KMS-11 (cell line): ENCODE results near the gene ATCAY.
"Not testable (repeated sequence)": the region's sequence is repeated elsewhere in the genome, so short reads cannot be mapped to it uniquely, and the experiment has no call there.

Source experiments
- H2AFZ ChIP-seq: fragments of 200-600 bp; sonication (generic); 2 replicates; pipeline ENCODE4 v1.6.1; 2016; ENCODE audit warnings: antibody characterized with exemption, mixed run types, low read depth
- H3K27ac ChIP-seq: fragments of 200-600 bp; sonication (generic); 2 replicates; pipeline ENCODE4 v1.6.1; 2016; ENCODE audit warnings: mild to moderate bottlenecking, mixed run types
- H3K27me3 ChIP-seq: fragments of 200-600 bp; sonication (generic); 2 replicates; pipeline ENCODE4 v1.6.1; 2017; ENCODE audit warnings: mild to moderate bottlenecking, low read depth, mixed run types, moderate library complexity; ENCODE audit not compliant: insufficient read depth
- H3K36me3 ChIP-seq: fragments of 200-600 bp; sonication (generic); 2 replicates; pipeline ENCODE4 v1.6.1; 2017; ENCODE audit warnings: mild to moderate bottlenecking, mixed run types; ENCODE audit not compliant: insufficient read depth
- H3K4me1 ChIP-seq: fragments of 200-600 bp; sonication (generic); 2 replicates; pipeline ENCODE4 v1.6.1; 2016; ENCODE audit warnings: mild to moderate bottlenecking, low read depth, mixed run types; ENCODE audit not compliant: poor library complexity, severe bottlenecking
- H3K4me2 ChIP-seq: fragments of 200-600 bp; sonication (generic); 2 replicates; pipeline ENCODE4 v1.7.0; 2016; ENCODE audit warnings: mild to moderate bottlenecking, mixed run types
- H3K4me3 ChIP-seq: fragments of 200-600 bp; sonication (generic); IDR thresholded peaks from 2 replicates; pipeline ENCODE4 v1.6.1; 2017; ENCODE audit warnings: low read depth, low read length, mixed read lengths; ENCODE audit not compliant: insufficient read depth
- H3K79me2 ChIP-seq: fragments of 200-600 bp; sonication (generic); 2 replicates; pipeline ENCODE4 v1.6.1; 2016; ENCODE audit warnings: low read depth, mixed run types; ENCODE audit not compliant: insufficient read depth
- H3K9ac ChIP-seq: fragments of 200-600 bp; sonication (generic); 2 replicates; pipeline ENCODE4 v1.6.1; 2016; ENCODE audit warnings: mild to moderate bottlenecking, mixed run types
- H4K20me1 ChIP-seq: fragments of 200-600 bp; sonication (generic); 2 replicates; pipeline ENCODE4 v1.6.1; 2016; ENCODE audit warnings: mild to moderate bottlenecking, mixed run types; ENCODE audit not compliant: insufficient read depth
- TF ChIP-seq, protein P1 (sequence below): fragments of 200-600 bp; sonication (generic); conservative IDR thresholded peaks from 2 replicates; pipeline ENCODE4 v1.6.1; 2017; ENCODE audit warnings: low read depth, mild to moderate bottlenecking, antibody characterized with exemption, low read length, moderate library complexity, mixed read lengths

The ATCAY gene

DNA sequence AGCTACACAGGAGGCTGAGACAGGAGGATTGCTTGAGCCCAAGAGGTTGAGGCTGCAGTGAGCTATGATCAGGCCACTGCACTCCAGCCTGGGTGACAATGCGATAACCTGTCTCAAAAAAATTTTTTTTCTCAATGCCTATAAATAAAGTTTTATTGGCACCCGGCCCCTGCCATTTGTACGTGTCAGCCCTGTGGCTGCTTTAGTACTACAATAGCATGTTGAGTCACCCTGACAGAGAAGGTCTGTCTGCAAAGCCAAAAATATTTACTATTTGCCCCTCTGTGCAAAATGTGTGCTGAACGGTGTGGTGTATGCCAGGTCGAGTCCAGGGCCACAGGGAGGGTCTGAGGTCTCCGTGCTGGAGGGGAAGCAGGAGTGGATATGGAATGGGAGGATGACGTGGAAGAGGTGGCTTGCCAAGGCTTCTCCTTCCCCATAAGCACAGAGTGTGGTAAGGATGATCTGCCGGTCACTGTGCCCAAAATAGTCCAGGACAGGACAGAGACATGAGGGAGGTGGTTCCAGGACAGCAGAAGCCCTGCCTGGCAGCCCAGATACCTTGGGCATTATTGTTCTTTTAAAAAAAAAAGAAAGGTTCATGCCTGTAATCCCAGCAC is 62.4 kb downstream of the ATCAY start:
- Histone ChIP-seq H3K79me2 (no peaks in the 10 kb centered on the region), H3K9ac (no peak overlapping the region), H2AFZ (no peak overlapping the region), H3K27ac (no peak overlapping the region), H3K4me3 (no peak overlapping the region), H3K27me3 (peaks cover 74% of the 10 kb centered on the region), H3K4me1 (no peaks in the 10 kb centered on the region), H3K36me3 (no peaks in the 10 kb centered on the region), H4K20me1 (no peaks in the 10 kb centered on the region), H3K4me2 (no peak overlapping the region)
- TF ChIP-seq, protein P1, sequence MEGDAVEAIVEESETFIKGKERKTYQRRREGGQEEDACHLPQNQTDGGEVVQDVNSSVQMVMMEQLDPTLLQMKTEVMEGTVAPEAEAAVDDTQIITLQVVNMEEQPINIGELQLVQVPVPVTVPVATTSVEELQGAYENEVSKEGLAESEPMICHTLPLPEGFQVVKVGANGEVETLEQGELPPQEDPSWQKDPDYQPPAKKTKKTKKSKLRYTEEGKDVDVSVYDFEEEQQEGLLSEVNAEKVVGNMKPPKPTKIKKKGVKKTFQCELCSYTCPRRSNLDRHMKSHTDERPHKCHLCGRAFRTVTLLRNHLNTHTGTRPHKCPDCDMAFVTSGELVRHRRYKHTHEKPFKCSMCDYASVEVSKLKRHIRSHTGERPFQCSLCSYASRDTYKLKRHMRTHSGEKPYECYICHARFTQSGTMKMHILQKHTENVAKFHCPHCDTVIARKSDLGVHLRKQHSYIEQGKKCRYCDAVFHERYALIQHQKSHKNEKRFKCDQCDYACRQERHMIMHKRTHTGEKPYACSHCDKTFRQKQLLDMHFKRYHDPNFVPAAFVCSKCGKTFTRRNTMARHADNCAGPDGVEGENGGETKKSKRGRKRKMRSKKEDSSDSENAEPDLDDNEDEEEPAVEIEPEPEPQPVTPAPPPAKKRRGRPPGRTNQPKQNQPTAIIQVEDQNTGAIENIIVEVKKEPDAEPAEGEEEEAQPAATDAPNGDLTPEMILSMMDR: no peak

DNA sequence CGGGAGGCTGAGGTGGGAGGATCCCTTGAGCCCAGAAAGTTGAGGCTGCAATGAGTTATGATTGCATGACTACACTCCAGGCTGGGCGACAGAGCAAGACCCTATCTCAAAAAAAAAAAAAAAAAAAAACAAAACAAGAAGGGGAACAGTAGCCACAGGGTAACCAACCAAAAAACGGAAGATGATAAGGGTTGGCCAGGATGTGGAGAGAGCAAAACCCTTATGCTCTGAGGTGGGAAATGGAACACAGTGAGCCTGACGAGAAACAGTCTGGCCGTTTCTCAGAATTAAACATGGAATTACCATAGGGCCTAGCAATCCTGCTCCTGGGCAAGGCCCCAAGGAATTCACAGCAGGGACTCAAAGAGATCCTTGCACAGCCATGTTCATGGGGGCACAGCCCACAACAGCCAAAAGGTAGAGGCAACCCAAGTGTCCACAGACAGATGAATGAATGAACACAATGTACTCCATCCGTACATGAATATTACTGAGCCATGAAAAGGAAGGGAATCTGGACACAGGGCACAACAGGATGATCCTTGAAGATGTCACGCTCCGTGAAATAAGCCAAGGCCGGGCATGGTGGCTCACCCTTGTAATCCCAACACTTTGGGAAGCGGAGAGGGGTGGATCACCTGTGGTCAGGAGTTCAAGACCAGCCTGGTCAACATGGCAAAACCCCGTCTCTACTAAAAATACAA is 63.7 kb downstream of the ATCAY start:
- no peak overlapping the region for H2AFZ ChIP-seq
- H3K27me3 ChIP-seq: peaks cover 76% of the 10 kb centered on the region
- H3K4me1 ChIP-seq: no peaks in the 10 kb centered on the region
- H3K79me2 ChIP-seq: no peaks in the 10 kb centered on the region
- no peak overlapping the region for H3K9ac ChIP-seq
- no peak overlapping the region for H3K4me2 ChIP-seq
- H4K20me1 ChIP-seq: no peaks in the 10 kb centered on the region
- H3K4me3 ChIP-seq: no peak overlapping the region
- TF ChIP-seq, protein P1: no peak
- no peak overlapping the region for H3K27ac ChIP-seq
- no peaks in the 10 kb centered on the region for H3K36me3 ChIP-seq

DNA sequence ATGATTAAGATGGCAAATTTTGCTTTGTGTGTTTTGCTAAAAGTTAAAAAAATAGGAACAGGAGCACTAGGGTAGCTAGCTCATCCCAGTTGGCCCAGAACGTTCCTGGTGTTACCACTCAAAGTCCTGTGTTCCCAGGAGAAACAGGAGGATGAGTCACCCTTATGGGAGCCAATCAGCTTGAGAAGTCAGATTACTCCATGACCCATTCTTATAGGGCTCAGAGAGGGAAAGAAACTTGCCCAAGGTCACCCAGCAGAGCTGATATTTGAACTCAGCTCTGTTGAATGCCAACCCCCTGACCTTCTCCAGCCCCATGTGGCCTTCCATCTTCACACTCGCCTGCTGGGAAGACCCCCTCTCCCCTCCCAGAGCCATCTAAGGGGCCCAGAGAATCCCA is 65.4 kb downstream of the ATCAY start:
- H3K27me3 ChIP-seq: peaks cover 69% of the 10 kb centered on the region
- no peaks in the 10 kb centered on the region for H3K36me3 ChIP-seq
- H3K27ac ChIP-seq: no peak overlapping the region
- H3K9ac ChIP-seq: no peak overlapping the region
- no peak overlapping the region for H3K4me2 ChIP-seq
- no peak overlapping the region for H3K4me3 ChIP-seq
- H3K79me2 ChIP-seq: no peaks in the 10 kb centered on the region
- H2AFZ ChIP-seq: no peak overlapping the region
- no peaks in the 10 kb centered on the region for H4K20me1 ChIP-seq
- no peaks in the 10 kb centered on the region for H3K4me1 ChIP-seq
- TF ChIP-seq, protein P1: no peak

DNA sequence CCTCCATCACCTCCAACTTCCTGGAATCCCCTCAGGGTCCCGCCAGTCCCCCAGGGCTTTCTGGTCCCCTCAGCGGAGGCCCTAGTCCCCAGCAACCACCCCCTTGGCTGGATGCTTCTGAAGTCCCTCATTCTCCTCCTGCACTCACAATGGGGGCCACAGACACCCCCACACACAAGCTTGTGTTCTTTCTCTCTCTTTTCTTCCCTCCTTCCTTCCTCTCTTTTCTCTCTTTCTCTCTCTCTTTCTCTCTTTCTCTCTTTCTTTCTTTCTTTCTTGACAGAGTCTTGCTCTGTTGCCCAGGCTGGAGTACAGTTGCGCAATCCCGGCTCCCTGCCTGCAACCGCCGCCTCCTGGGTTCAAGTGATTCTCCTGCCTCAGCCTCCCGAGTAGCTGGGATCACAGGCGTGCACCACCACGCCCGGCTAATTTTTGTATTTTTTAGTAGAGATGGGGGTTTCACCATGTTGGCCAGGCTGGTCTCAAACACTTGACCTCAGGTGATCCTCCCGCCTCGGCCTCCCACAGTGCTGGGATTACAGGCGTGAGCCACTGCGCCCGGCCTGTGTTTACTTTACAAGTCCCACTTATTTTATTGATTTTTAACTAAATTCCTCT is 66.9 kb downstream of the ATCAY start:
- H3K27me3 ChIP-seq: peaks cover 67% of the 10 kb centered on the region
- not testable (repeated sequence) for H3K9ac ChIP-seq, H3K4me2 ChIP-seq, H3K4me1 ChIP-seq, H3K36me3 ChIP-seq, H3K79me2 ChIP-seq, H4K20me1 ChIP-seq, H3K27ac ChIP-seq, H3K4me3 ChIP-seq, H2AFZ ChIP-seq

DNA sequence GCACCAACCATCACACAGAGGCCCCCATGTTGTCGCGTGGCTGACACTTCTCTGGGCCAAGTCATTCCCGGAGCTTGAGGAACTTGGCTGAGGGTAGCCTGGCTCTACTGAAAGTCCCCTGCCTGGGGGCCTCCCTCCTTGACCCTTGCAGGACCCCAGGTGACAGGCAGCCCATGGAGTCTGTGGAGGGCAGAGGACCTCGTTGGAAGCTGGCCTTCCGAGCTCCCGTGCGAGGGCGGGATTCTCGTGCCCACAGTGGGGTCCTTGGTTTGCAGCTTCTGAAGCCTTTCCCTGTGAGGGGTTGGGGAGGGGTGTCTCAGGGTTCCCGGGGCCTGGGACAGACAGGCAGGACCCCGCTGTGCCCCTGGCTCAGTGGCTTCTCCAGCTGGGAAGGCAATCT is 68.8 kb downstream of the ATCAY start:
- Histone ChIP-seq H3K9ac (no peak overlapping the region), H2AFZ (no peak overlapping the region), H3K4me1 (no peaks in the 10 kb centered on the region), H3K27me3 (peaks cover 52% of the 10 kb centered on the region), H3K4me2 (no peak overlapping the region), H3K36me3 (no peaks in the 10 kb centered on the region), H3K27ac (no peak overlapping the region), H4K20me1 (no peaks in the 10 kb centered on the region), H3K4me3 (no peak overlapping the region), H3K79me2 (no peaks in the 10 kb centered on the region)
- TF ChIP-seq, protein P1: no peak
